ENCODE measurements around the gene HNRNPA1. TPM values are rescaled to one million over a fixed set of nuclear protein-coding genes. Genes with fewer than 3 reads are reported as not detected.
A peak's percentile ranks its signal among the peaks of the same experiment; 100 is the strongest.
"Not testable (repeated sequence)": the region's sequence is repeated elsewhere in the genome, so short reads cannot be mapped to it uniquely, and the experiment has no call there.

Gene HNRNPA1
- 257 and 266 TPM in 2 replicates for total RNA-seq (2014; rRNA removed; shearing (Covaris generic))

DNA sequence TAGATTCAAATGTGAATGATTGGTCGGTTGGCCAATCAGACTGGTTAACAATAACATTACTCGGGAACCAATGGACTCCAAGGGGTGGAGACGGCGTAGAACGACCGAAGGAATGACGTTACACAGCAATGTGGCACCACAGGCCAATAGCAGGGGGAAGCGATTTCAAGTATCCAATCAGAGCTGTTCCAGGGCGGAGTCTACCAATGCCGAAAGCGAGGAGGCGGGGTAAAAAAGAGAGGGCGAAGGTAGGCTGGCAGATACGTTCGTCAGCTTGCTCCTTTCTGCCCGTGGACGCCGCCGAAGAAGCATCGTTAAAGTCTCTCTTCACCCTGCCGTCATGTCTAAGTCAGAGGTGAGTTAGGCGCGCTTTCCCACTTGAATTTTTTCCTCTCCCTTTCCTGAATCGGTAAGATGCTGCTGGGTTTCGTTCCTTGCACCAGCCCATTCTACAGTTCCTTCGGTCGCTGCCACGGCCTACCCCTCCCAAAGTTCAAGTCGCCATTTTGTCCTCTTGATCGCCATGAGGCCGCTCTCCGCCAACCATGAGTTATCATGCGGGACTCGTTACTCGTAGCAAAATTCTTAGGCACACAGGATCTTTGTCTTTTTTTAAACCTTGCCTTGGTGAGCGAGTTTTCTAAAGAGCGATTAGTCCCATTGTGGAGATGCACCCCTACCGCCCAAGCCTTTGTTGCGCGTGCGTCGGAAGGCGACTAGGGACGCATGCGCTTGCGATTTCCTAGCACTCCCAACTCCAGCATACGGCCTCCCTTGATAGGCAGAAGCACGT lies at the start of gene HNRNPA1:
Gene HNRNPA1 (plus strand): TSS at position 259 of the 793 bp plus-strand sequence. CDS start 82 bp downstream, at position 341.
- DNase-seq (ENCODE audit: low read depth), result peak; percentile 99

GRCh38 chr12:54231269-54231668 lies 49.3 kb upstream of the HNRNPA1 start:
- not testable (repeated sequence) for DNase-seq (ENCODE audit: low read depth)

DNA sequence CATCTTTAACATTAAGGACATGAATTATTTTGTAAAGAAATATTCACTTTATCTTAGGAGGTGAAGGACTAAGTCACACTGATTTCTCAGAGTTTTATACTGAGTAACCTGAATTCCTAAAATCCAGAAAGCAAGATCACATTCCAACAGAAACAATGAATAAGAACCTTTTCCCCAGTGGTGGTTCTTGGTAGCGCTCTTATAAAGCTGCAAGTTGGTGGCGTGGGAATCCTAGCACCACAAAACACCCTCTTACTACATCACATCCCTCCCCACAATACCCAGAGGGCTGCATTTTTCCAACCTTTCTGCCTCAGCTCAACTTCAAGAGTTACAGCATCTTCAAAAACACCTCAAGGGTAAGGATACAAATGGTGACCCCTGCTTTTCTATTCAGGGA lies 47.7 kb upstream of the HNRNPA1 start:
- DNase-seq (ENCODE audit: low read depth), result no peak

DNA sequence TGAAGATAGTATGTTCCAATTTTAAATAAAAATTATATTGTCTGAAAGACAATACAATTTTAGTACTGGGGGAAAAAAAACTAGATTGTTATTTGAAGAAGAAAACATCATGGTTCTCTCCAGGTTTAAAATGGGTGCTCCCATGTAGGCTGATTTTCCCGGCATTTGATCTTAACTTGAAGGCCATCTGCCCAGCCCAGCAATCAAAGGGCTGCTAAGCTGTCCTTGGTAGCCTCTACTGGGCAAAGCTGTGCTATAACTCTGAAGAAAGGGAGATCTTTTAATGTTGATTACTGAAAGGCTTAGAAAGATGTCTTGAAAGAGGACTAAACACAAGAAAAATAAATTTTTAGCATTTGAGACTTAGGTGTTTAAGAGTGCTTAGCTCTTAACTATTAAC lies 42.0 kb upstream of the HNRNPA1 start:
- DNase-seq (ENCODE audit: low read depth), result no peak

DNA sequence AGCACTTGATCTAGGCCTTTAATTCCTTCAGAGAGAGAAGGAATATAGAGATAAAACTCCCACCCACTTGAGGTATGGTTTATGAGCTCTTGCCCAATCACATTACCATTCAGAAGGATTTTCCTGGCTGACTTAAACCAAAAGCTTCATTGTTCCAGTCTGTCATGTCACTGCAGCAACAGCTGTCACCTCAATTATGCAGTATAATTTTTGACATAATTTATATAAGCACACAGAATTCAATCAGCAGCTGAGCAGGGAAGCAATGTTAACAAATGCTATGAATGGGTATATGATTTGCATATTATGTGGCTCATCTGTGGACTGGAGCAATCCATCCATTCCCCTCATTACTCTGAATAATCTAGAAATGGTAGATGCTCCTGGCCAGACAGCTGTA lies 40.9 kb upstream of the HNRNPA1 start:
- no peak for DNase-seq (ENCODE audit: low read depth)

GRCh38 chr12:54240129-54240528 lies 40.4 kb upstream of the HNRNPA1 start:
- no peak for DNase-seq (ENCODE audit: low read depth)

DNA sequence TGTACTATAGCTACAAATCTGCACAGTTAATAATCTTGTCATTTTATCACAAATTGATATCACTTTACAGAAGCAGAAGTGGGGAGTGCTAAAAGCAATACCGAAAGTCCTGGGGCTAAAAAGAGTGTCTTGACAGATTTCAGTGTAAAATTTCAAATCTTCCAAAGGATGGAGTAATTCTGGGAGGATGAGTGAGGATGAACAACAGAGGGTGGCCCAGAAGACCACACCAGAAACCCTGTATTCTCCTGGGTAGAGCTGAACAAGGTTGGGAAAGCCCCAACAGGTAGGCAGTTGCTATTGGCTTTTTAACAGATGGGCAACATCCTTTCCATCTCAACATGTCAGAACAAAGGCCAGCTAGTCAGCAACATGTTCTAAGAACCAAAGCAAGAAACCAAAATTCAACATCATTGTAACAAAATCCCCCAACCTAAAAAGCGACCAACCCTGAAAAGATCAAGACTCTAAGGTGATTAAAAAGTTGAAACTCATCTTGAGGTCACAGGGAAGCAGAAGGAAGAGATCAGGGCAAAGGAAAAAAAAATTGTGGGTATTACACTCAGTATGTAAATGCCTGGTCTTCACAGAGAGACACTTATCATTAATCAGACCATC lies 39.4 kb upstream of the HNRNPA1 start:
- DNase-seq (ENCODE audit: low read depth), result no peak

DNA sequence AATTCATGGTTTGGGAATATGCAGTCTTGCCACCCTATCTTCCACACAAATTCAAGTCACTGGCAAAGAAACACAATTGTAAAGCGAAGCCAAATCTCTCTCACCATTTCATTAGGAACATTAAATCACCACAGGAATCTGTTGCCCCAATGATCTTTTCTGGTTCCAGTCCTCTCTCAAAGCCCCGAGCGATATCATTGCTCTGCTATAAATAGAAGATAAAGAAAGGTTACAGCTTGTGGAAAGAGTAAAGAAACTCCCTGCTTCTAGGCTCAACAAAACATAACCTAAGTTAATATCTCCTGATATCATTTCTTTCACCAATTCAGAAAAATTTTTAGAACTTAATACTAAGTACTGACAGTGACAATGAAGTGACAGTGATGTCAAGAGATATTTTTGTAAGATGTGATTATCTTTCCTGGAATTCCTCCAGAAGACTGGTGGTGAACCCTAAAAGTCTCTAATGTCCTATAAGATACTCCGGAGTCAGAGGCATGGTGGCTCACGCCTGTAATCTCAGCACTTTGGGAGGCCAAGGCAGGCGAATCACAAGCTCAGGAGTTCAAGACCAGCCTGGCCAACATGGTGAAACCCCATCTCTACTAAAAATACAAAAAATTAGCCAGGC lies 34.4 kb upstream of the HNRNPA1 start:
- DNase-seq (ENCODE audit: low read depth), result no peak

DNA sequence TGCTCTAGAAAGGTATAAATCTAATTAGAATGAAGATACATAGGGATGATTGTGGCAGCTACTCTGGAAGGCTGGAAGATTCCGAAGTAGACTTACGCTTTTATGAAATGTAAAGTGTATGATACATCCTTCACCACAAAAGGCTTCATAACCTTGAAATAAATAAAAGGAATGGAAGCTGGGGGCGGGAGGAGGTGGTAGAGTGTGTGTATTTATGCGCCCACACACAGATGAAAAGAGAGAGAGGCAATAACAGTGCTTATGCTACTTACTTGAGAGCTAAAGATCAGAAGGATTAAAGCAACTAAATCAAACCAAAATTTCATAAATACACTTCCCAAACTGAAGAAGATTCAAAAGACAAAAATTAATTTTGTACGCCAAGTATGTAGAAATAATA lies 31.0 kb upstream of the HNRNPA1 start:
- DNase-seq (ENCODE audit: low read depth), result no peak

DNA sequence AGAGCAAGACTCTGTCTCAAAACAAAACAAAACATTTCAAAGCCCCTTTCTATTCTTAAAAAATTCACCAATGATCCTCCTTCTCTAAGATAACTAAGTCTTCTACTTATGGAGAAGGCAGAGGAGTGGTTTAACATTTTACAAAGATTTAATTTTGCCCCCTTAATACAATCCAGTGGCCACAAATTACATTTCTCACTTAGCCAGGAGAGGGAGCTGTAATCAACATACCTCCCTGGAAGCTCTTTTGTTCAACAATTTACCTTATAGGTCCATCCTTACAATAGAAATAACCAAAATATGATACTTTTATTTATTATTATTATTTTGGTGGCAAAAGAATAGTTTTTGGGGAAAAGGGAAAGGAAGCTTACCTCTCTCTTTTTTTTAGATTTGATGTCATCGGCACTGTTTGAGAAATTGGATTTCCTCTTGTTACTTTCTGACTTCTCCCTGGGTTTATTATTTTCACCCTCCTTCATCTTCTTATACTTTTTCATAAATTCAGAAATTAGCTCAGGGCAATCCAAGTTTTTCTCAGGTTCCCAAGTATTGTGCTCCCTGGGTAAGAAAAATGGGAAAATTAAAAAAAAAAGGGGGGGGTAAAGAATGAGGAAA lies 28.8 kb upstream of the HNRNPA1 start:
- peak; percentile 41 for DNase-seq (ENCODE audit: low read depth)

DNA sequence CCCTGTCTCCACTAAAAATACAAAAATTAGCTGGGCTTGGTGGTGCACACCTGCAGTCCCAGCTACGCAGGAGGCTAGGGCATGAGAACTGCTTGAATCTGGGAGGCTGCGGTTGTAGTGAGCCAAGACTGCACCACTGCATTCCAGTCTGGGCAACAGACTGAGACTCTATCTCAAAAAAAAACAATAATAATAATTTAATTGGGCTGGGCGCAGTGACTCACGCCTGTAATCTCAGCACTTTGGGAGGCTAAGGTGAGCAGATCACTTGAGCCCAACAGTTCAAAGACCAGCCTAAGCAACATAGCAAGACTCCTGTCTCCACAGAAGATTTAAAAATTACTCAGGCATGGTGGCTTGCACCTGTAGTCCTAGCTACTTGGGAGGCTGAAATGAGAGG lies 27.3 kb upstream of the HNRNPA1 start:
- no peak for DNase-seq (ENCODE audit: low read depth)

- DNase-seq (ENCODE audit: low read depth), result no peak
These were observed 23.2 kb upstream of the HNRNPA1 start for GRCh38 chr12:54257332-54257731.

- DNase-seq (ENCODE audit: low read depth), result peak; percentile 39
These were observed 22.3 kb upstream of the HNRNPA1 start for GRCh38 chr12:54258201-54258681.

- peak; percentile 87 for DNase-seq (ENCODE audit: low read depth)
These were observed 21.1 kb upstream of the HNRNPA1 start for GRCh38 chr12:54259194-54260011.

DNA sequence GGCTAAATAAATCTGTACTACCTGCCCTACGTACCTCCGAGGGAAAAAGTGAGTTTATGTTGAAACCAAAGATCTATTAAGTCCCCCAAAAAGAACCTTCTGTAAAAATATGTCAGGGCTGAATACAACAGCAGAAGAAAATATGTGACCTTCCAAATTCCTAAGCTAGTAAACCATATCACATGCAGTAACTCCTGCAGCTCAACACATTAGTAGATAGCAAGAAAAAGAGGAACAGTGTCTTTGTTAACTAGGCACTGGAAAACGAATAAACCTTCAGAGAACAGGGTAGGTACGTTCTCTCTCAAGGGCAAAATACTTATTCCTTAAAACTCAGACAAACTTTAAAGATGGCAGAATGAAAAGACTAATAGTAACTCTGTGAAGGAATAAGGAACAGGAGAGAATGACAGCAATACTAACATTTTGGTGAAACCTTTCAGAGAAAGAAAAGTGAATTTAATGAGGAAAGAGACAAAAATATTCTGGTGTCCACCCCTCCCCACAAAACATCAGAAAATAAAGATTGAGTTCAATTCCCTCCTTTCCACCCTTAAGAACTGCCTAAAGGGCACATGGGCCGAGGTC lies 18.6 kb upstream of the HNRNPA1 start:
- no peak for DNase-seq (ENCODE audit: low read depth)

DNA sequence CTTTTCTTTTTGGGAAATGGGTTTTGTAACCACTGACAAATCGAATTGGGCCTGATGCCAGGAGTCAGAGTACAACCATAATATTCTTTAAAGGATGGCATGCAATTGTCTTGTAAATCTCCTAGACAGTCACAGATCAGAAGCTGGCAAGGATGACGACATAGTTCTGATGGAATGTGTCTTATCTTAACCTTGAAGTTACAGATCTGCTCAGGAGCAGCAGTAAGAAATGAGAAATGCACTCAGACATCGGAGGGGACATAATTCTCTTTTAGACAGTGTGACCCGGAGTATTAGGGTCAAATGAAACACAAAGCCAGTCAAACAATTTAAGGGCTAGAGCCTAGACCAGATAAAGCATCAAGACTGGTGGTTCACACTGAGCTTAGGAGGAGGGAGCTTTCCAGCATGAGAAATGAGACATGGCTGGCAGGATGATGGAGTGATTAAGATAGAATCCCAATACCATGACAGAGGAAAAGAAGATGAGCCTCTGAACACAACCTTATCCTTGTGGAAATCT lies 18.1 kb upstream of the HNRNPA1 start:
- DNase-seq (ENCODE audit: low read depth), result peak; percentile 59

- DNase-seq (ENCODE audit: low read depth), result no peak
These were observed 15.1 kb upstream of the HNRNPA1 start for GRCh38 chr12:54265364-54265812.

DNA sequence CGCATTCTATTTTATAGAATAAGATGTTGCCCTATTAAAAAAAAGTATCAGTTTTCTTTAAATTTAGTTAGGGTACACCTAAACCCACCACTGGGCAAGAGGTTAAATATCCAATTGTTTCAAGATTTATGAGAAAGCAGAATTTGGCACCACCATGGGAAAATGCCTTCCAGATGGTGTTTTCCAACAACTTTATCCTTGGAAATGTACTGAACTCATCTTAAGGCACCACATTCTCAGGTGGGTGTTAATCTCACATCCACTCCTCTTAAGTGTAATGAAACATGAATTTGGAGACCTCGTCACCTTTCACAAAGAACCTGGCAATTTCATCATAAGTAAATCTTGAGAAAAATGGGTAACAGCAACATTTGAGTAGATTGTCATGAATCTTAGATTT lies 13.7 kb upstream of the HNRNPA1 start:
- DNase-seq (ENCODE audit: low read depth), result no peak

GRCh38 chr12:54270345-54270744 lies 10.2 kb upstream of the HNRNPA1 start:
- DNase-seq (ENCODE audit: low read depth), result no peak

GRCh38 chr12:54272214-54272613 lies 8.3 kb upstream of the HNRNPA1 start:
- no peak for DNase-seq (ENCODE audit: low read depth)

DNA sequence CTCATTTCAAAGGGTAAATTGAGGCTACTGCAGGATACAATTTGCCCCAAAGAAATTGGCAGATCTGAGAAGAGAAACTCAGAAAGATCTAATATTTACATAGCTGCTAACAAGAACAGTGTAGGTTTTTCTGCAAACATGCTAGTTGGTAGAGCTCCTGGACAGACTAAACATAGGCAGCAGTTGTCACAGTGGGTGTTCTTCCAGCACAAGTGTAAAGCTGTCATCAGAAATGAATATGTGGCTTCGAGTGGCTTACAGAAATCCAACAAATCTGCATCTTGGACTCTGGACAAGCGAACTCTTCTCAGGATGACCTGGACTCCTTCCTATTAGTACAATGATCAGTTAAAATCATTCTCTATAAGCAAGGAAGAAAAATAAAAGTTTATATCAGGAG lies 6.5 kb upstream of the HNRNPA1 start:
- no peak for DNase-seq (ENCODE audit: low read depth)

All from RPMI7951 (cell line).